Activated T-cell treated with anti-CD3 and anti-CD28 coated beads for 48 hours (primary cell): ENCODE data around the gene ZNF195.
"Not testable (repeated sequence)": the region's sequence is repeated elsewhere in the genome, so short reads cannot be mapped to it uniquely, and the experiment has no call there.

Experiments used
- DNase-seq: peaks from one replicate; pipeline ENCODE4 v3.0.0-alpha.2; 2020; ENCODE audit warnings: low read depth

The ZNF195 gene

GRCh38 chr11:3378426-3379423 is at the start of gene ZNF195:
Gene ZNF195 (minus strand): TSS chr11:3379146. CDS start chr11:3379040, 106 bp downstream.
- peak; percentile 96 for DNase-seq

- not testable (repeated sequence) for DNase-seq
These were observed 49.1 kb upstream of the ZNF195 start for GRCh38 chr11:3428076-3428475.

- DNase-seq = not testable (repeated sequence)
These were observed 47.6 kb upstream of the ZNF195 start for GRCh38 chr11:3426541-3426940.

- not testable (repeated sequence) for DNase-seq
These were observed 45.0 kb upstream of the ZNF195 start for GRCh38 chr11:3423928-3424327.

- not testable (repeated sequence) for DNase-seq
These were observed 44.3 kb upstream of the ZNF195 start for GRCh38 chr11:3423138-3423731.

GRCh38 chr11:3422380-3423137 is 43.6 kb upstream of the ZNF195 start:
- DNase-seq = peak; percentile 97

GRCh38 chr11:3421608-3422379 is 42.8 kb upstream of the ZNF195 start:
- DNase-seq = peak; percentile 17

GRCh38 chr11:3420281-3421042 is 41.5 kb upstream of the ZNF195 start:
- not testable (repeated sequence) for DNase-seq

GRCh38 chr11:3419496-3419895 is 40.5 kb upstream of the ZNF195 start:
- DNase-seq = not testable (repeated sequence)

GRCh38 chr11:3417047-3417446 is 38.1 kb upstream of the ZNF195 start:
- DNase-seq = peak; percentile 53

GRCh38 chr11:3415301-3415700 is 36.4 kb upstream of the ZNF195 start:
- not testable (repeated sequence) for DNase-seq

- DNase-seq = not testable (repeated sequence)
These were observed 34.7 kb upstream of the ZNF195 start for GRCh38 chr11:3413666-3414065.

GRCh38 chr11:3412837-3413236 is 33.9 kb upstream of the ZNF195 start:
- no peak for DNase-seq

- DNase-seq = peak; percentile 69
These were observed 29.8 kb upstream of the ZNF195 start for GRCh38 chr11:3408722-3409121.

GRCh38 chr11:3408058-3408605 is 29.2 kb upstream of the ZNF195 start:
- DNase-seq = not testable (repeated sequence)

- not testable (repeated sequence) for DNase-seq
These were observed 28.0 kb upstream of the ZNF195 start for GRCh38 chr11:3406937-3407336.

- not testable (repeated sequence) for DNase-seq
These were observed 27.4 kb upstream of the ZNF195 start for GRCh38 chr11:3406223-3406875.

GRCh38 chr11:3404076-3404925 is 25.4 kb upstream of the ZNF195 start:
- DNase-seq = not testable (repeated sequence)

- not testable (repeated sequence) for DNase-seq
These were observed 23.9 kb upstream of the ZNF195 start for GRCh38 chr11:3402861-3403250.
